ENCODE measurements around the gene GJE1.

DNA sequence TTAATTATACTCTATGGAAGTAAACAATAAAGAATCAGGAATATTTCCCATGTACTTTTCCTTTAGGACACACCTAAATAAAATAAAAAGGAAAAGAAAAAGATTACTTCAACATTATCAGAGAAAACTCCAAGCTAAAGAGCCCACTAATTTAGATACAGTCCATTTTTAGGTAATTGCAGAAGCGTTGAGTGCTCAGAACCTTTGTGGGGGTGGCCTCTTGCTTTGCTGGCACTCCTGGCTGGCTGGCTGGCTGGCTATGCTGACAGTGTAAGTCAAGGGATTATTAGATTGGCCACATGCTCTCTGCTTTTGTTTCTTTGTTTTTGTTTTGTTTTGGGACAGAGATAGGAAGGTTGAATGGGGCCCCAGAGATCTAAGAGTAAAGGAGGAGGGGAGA, at the start of gene GJE1:
- no peak for TF ChIP-seq CTCF (IDR thresholded peaks at IDR 0.05)
- no peak for TF ChIP-seq POLR2A (IDR thresholded peaks at IDR 0.05)
